Peyer's patch (tissue), 4 donors: ENCODE measurements around the gene CTBP1.

Experiments
- CTCF ChIP-seq, 6 experiments: fragments of 450-650 bp in 4 of 6; fragments of 200-600 bp in 2 of 6; sonication (generic) in 1 of 6; IDR thresholded peaks; one replicate each; pipeline ENCODE4 v1.5.1; 2017 to 2019; ENCODE audit warnings: antibody characterized with exemption in 6 of 6, mild to moderate bottlenecking in 3 of 6, moderate library complexity in 1 of 6
- POLR2A ChIP-seq, 2 donors: fragments of 450-650 bp; IDR thresholded peaks; one replicate each; pipeline ENCODE4 v1.5.1; 2017; ENCODE audit warnings: antibody characterized with exemption in 2 of 2, mild to moderate bottlenecking in 2 of 2, moderate library complexity in 2 of 2

- TF ChIP-seq CTCF (IDR thresholded peaks at IDR 0.05) (no peak), POLR2A (IDR thresholded peaks at IDR 0.05) (no peak)
These were observed 49.5 kb upstream of the CTBP1 start for GRCh38 chr4:1298461-1298860.
